GM19351 (cell line): ENCODE data around the gene DLG1.

Experiments
- ATAC-seq: cut with Tn5 transposase; IDR thresholded peaks from one replicate; pipeline ENCODE4 v1.9.1; 2021; ENCODE audit warnings: mild to moderate bottlenecking, moderate library complexity; ENCODE audit not compliant: unreplicated experiment

DLG1 gene

DNA sequence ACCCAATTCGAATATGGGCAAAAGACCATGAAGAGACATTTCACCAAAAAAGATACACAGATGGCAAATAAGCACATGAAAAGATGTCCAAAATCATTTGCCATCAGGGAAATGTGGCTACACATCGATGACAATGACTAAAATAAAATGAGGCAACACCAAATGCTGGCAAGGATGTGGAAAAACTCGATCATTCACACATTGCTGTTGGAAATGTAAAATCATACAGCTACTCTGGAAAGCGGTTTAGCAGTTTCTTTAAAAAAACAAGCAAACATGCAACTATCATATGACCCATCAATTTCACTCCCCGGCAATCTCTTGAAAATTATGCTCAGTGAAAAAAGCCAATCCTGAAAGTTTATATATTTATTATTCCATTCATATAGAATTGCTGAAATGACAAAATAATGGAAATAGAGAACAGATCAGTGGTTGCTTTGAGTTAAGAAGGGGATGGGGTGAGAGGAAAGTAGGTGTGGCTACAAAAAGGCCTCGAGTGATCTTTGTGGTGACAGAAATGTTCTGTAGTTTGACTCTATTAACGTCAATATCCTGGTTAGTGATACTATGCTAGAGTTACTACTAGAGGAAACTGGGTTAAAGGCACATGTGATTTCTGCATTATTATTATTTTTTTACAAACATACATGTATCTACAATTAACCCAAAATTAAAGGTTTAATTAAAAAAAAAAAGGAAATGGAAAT, 45.0 kb downstream of the DLG1 start:
- no peak for ATAC-seq

DNA sequence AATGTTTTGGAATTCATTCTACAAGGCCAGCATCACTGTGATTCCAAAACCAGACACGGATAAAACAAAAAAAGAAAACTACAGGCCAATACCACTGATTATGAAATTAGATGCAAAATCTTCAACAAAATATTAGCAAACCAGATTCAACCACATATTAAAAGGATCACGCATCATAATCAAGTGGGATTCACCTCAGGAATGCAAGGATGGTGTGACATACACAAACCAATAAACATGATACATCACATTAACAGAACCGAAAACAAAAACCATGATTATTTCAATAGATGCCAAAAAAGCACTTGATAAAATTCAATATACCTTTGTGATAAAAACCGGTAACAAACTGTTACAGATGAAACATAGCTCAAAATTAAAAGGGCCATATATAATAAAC, 48.9 kb downstream of the DLG1 start:
- no peak for ATAC-seq

DNA sequence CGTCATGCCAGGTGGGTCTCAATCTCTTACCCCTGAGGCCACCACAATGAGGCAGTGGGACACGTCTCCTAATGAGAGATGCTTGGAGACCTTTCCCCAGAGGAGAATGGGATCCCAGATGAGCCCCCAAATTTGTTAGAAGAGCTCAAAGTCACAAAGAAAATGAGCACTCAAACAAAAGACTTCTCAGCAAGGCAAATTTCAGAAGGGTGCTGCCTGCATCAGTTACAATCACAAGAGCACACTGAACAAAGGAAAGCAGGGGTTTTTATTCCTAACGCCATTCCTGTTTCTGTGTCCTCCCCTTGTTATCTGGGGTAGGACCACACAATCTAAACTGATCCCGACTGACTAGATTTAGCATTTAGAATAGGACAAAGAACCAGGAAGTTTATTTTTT, 50.1 kb downstream of the DLG1 start:
- ATAC-seq: no peak

GRCh38 chr3:197244751-197245150, 53.7 kb downstream of the DLG1 start:
- ATAC-seq: no peak

GRCh38 chr3:197242784-197243432, 55.5 kb downstream of the DLG1 start:
- ATAC-seq: no peak

- ATAC-seq: no peak
Observed at GRCh38 chr3:197241173-197241572, 57.2 kb downstream of the DLG1 start.

DNA sequence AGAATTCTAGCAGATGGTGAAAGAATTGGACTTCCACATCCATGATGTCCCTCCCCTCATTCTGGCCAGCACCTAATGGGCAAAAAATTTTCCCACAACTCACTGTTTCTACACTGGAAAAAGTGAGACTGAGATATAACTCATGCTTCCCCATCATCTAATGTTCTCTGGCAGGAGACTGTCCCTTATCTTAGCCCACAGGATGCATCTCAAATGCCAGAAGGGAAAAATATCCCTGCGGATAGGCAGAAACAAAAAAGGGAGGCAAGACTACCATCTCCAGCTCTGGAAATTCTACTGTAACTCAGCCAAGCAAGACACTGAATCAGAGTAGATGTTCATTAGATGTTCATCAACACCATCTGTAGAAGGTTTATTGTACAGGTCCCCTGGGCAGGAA, 58.6 kb downstream of the DLG1 start:
- ATAC-seq: no peak

DNA sequence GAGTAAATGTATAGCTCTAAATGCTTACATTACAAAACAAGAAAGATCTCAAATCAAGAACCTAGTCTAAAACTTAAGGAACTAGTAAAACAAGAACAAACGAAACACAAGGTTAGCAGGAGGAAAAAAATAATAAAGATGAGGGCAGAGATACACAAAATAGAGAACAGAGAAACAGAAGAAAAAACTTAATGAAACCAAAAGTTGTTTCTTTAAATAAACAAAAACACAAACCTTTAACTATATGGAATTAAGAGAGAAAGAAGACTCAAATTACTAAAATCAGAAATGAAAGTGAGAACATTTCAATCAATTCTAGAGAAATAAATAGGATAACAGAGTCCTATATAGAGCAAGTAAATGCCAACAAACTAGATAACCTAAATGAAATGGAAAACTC, 59.6 kb downstream of the DLG1 start:
- ATAC-seq: peak; percentile 49

DNA sequence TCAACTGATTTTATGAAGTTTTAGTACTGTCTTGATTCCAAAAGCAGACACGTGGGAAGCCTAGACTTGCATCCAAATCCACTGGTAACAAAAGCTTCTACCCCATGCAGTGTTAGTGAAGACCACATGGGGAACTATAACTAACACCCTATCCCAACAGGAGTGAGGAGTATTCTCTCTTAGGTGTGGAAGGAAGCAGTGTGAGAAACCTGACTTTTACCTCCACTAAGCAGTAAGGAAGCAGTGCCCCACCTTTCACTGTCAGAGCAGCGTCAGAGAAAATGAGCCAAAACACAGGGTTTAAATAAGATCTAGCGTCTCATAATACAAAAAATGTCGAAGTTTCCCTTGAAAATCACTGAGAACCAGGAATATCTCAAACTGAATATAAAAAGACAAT, 60.5 kb downstream of the DLG1 start:
- ATAC-seq: no peak

DNA sequence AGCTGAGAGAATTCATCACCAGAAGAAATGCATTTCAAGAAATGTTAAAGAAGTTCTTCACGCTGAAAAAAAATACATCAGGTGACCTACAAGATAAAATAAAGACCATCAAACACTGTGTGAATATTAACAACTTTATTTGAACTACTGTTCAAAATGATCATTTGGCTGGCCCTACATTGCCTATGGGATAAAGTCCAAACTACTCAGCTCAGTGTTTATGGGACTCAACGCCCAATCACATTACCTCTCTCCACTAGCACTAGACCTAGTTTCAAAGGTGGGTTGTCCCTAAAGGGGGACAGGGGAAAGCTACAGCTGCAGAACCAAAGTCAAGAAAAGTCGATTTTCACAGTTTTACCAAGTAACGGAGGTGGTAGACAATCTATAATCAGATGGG, 62.0 kb downstream of the DLG1 start:
- no peak for ATAC-seq

DNA sequence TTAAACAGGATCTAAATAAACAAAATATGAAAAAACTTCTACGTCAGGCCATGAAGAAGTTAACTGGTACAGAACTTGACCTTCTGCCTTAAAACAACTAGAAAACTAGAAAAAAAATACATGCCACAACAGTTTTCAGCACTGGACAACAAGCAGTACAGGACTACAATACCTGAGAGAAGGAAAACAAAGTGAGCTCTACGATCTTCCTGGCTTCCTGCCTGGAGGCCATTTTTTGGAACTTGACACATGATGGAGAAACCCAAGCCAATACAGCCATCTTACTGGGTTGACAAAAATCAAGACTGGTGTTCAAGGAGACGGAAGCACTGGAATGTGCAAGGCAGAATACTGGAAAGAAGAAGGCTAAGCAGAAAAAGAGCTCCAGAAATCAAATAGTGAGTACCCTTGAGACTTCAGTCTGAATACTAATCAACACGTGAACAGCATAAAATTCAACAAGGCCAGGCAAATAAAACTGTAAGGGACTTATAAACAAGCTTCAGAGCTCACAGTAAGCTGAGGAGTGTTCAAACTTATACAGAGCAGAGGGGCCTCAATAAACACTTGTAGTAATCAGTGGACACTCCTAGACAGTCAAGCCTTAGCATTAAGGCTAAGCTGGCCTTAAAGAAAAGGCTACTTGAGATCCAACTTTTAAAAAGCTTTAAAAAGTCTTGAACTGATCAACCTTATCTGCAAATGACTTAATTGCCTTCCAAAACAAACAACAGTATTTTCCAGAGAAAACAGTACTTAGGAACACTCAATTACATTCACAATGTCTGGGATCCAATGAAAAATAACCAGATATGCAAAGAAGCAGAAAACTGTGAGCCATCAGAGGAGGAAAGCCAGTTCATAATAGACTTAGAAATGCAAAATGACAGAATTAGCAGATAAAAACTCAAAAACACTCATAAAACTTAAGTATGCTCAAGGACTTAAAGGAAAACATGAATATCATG, 63.2 kb downstream of the DLG1 start:
- no peak for ATAC-seq

DNA sequence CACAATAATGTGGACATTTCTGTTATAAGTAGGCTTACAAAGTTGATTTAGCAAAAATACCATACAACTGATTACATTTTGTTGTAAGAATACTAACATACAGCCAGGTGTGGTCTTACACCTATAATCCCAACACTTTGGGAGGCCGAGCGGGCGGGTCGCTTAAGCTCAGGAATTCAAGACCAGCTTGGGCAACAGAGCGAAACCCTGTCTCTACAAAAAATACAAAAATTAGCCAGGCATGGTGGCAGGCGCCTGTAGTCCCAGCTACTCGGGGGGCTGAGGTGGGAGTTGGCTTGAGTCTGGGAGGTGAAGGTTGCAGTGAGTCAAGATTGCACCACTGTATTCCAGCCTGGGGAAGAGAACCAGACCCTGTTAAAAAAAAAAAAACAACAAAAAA, 67.1 kb downstream of the DLG1 start:
- no peak for ATAC-seq

DNA sequence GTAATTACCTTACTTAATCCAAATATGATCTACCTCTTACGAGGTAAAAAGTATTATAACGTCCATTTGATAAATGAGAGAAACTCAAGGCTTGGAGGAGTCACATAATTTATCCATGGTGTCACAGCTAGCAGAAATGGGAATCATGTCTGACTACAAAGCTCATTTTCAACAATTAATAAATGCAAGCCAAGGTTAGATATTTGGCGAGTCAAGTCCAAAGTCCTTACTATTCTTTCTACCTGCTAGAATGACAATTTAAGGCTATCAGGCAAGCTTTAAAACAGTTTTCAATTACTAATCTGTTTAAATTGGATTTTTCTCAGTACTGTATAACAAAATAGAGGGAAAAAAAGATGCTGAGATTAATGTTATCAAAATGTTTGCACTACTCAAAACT, 68.6 kb downstream of the DLG1 start:
- no peak for ATAC-seq

GRCh38 chr3:197229178-197229577, 69.2 kb downstream of the DLG1 start:
- no peak for ATAC-seq

DNA sequence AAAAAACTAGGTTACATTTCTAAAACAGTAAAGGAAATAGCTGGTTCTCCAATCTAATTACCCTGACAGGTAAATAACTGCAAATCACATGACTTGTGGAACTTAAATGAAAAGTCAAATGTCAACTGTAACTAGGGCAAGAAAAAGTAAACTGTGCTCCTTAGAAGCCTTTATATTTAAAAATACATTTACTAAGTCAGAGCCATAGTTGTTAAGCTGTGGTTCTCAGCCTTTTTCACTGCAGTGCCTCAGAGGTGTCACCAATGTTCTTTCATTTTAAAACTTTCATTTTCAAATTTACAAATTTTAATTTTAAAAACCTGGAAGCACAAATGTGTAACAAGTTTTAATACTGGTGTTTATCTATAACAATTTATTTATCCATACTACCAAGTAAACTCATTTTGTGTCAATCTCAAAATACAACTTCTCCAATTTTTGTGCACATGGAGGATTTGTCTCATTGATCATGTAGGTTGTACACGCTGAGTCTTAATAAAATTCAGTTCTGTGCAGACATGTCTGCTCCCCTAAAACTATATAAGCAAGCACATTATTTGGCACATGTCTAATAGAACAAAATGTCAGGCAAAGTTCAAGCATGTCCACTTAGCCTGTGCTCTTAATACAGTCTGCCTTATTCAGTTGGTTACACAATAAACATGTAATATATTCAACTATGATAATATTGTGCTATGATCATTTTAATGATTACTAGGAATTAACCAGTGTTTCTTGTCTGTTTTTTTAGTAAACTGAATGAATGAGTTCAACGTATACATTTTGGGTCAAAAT, 70.4 kb downstream of the DLG1 start:
- ATAC-seq: no peak

- ATAC-seq: no peak
Observed at GRCh38 chr3:197226179-197226578, 72.2 kb downstream of the DLG1 start.

GRCh38 chr3:197225579-197225978, 72.8 kb downstream of the DLG1 start:
- ATAC-seq: no peak

DNA sequence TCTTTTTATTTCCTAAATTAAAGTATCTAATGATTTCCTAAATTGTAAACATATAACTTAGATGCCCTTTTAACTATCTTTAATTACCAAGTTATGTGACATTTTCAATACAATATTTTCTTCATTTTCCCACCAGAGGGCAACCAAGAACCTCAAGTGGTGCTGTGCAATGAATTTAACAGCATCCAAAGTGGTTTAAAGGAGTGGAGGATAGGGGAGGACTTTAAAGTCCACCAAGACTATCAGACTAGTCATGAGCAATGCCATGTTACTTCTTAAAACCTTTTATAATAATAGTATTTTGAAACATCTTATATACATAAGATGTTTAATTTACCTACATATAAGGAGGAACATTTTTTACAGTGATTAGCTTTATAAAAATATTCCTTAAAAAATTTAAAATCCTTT, 74.4 kb downstream of the DLG1 start:
- no peak for ATAC-seq

DNA sequence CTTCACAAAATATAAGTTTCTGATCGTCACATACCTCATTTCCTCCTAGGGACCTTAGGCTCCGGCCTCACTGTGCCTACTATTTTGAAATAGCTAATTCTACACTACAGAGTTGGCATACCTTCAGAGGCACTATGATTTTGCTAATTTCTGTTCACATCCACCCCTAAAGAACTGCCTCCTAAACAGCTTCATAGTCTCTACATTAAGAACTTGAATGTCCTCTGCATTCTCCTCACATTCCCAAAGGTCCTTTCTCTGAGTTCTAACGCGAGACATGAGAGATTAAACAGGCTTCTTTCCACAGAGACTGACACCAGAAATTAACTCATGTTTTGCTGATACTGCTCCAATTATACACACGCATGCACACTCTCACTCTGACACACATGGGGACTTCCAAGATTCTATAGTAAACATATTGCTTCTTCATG, 75.5 kb downstream of the DLG1 start:
- no peak for ATAC-seq

DNA sequence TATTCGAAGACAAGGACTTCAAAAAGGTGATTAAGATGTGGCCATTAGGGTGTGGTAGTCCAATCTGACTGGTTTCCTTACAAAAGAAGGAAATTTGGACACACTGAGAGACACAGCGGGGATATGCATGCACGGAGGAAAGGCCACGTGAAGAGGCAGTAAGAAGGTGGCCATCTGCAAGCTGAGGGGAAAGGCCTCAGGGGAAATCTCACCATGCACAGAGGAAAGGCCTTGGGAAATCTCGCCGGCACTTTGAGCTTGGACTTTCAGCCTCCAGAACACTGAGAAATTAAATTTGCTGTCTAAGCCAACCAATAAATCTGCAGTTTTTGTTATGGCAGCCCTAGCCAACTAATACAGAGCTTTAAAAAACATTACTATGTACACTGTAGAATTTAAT, 78.8 kb downstream of the DLG1 start:
- ATAC-seq: no peak

DNA sequence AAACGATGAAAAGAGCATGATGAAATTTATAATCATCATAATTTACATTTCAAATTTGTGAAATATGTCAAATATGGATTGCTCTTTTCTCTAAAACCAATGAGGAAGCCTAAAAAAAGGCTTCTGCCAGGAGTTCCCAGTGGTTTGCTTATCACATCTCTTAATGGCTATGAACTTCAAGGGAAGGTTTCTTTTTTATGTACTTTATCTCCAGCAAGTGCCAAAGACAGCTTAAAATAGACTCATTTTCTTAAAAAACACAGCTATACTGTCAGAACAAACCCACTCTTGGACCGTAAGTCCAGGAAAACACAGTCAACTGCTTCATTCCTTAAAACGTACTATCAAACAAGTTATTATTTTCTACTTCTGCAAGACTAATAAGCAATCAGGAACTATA, 80.2 kb downstream of the DLG1 start:
- no peak for ATAC-seq
